GM12878 (cell line): ENCODE results near the gene AIP. TPM values are rescaled to one million over a fixed set of nuclear protein-coding genes. Genes with fewer than 3 reads are reported as not detected.
A peak's percentile ranks its signal among the peaks of the same experiment; 100 is the strongest.

Experiments used
- ATAC-seq: fragments of 200-7000 bp; cut with Tn5 transposase; 3 replicates; pipeline ENCODE4 v1.9.1; 2020; ENCODE audit warnings: mild to moderate bottlenecking, moderate library complexity
- BruUV-seq: library from RNA; stranded (reverse); fragments of 400-500 nt; replicated peaks from 2 replicates; lab custom pipeline; 2021; lab: Mats Ljungman, UMichigan
- CTCF ChIA-PET: fragments of 300-600 bp; sonication (Branson Sonifier 250); formaldehyde crosslinking; extraction: SDS; loops from one replicate; lab custom pipeline; 2021; ENCODE audit warnings: inconsistent platforms; lab: Yijun Ruan, JAX
- POLR2A ChIA-PET: fragments of 350-600 bp; formaldehyde crosslinking; extraction: SDS; loops from one replicate; lab custom pipeline; 2021; ENCODE audit warnings: inconsistent platforms; lab: Charles Lee
- RAD21 ChIA-PET: fragments of 300-600 bp; sonication (Branson Sonifier 250); formaldehyde crosslinking; loops from one replicate; lab custom pipeline; 2023; ENCODE audit warnings: antibody characterized with exemption; ENCODE audit not compliant: unreplicated experiment; lab: Charles Lee
- SMC1A ChIA-PET: fragments of 300-600 bp; sonication (Branson Sonifier 250); formaldehyde crosslinking; loops from one replicate; lab custom pipeline; 2023; ENCODE audit not compliant: unreplicated experiment, uncharacterized antibody; lab: Charles Lee
- DNase-seq: peaks from one replicate; pipeline ENCODE4 v3.0.0-alpha.2; 2011; ENCODE audit warnings: low read depth, low spot score
- FAIRE-seq: peaks from 3 replicates; lab custom pipeline; 2011; peaks lifted over from hg19 to GRCh38; lab: Jason Lieb, UNC
- H2AFZ ChIP-seq: 2 replicates; pipeline ENCODE4 v1.6.0; 2011; ENCODE audit warnings: low read depth, low read length, control low read depth; ENCODE audit not compliant: control insufficient read depth
- H3K27ac ChIP-seq: 2 replicates; pipeline ENCODE4 v1.5.1; 2011; ENCODE audit warnings: control low read depth; ENCODE audit not compliant: control insufficient read depth, insufficient read depth
- H3K27me3 ChIP-seq, 2 experiments: replicated peaks in 1 of 2; 2 replicates each; pipeline versions ENCODE4 v1.6.0 to v1.6.1; 2011; ENCODE audit warnings: low read length in 1 of 2; ENCODE audit not compliant: control insufficient read depth in 2 of 2, insufficient read depth in 2 of 2
- H3K36me3 ChIP-seq, 2 experiments: 2 replicates each; pipeline ENCODE4 v1.5.1; 2011; ENCODE audit warnings: low read length in 1 of 2; ENCODE audit not compliant: control insufficient read depth in 2 of 2, insufficient read depth in 2 of 2
- H3K4me1 ChIP-seq: 2 replicates; pipeline ENCODE4 v1.6.1; 2011; ENCODE audit warnings: mild to moderate bottlenecking, low read length, moderate library complexity, mixed read lengths; ENCODE audit not compliant: control insufficient read depth, insufficient read depth
- H3K4me2 ChIP-seq: 2 replicates; pipeline ENCODE4 v1.6.0; 2011; ENCODE audit warnings: control low read depth; ENCODE audit not compliant: control insufficient read depth, insufficient read depth
- H3K4me3 ChIP-seq: fragments of 200-600 bp; sonication (generic); 2 replicates; pipeline ENCODE4 v1.5.1; 2016
- H3K79me2 ChIP-seq: 2 replicates; pipeline ENCODE4 v1.6.0; 2011; ENCODE audit warnings: low read length; ENCODE audit not compliant: control insufficient read depth, insufficient read depth
- H3K9ac ChIP-seq: 2 replicates; pipeline ENCODE4 v1.8.0; 2011; ENCODE audit warnings: low read length, control low read depth, mixed read lengths; ENCODE audit not compliant: control insufficient read depth, insufficient read depth
- H3K9me3 ChIP-seq: replicated peaks from 3 replicates; pipeline ENCODE4 v1.5.1; 2011; ENCODE audit warnings: mild to moderate bottlenecking, low read length; ENCODE audit not compliant: control insufficient read depth, insufficient read depth
- H4K20me1 ChIP-seq: 2 replicates; pipeline ENCODE4 v1.6.0; 2011; ENCODE audit not compliant: control insufficient read depth, insufficient read depth
- ATF7 ChIP-seq: fragments of 450-650 bp; IDR thresholded peaks from 2 replicates; pipeline ENCODE4 v1.6.1; 2016; ENCODE audit warnings: low read depth, mild to moderate bottlenecking
- BACH1 ChIP-seq: fragments of 450-650 bp; IDR thresholded peaks from 2 replicates; pipeline ENCODE4 v1.6.1; 2017; ENCODE audit warnings: mild to moderate bottlenecking, borderline replicate concordance
- CHD1 ChIP-seq: IDR thresholded peaks from 2 replicates; pipeline ENCODE4 v1.6.1; 2012; ENCODE audit warnings: low read depth, low read length, improper control_type of control experiment
- ELK1 ChIP-seq: IDR thresholded peaks from 2 replicates; pipeline ENCODE4 v1.6.1; 2012; ENCODE audit warnings: low read depth, low read length, improper control_type of control experiment
- ETV6 ChIP-seq, 2 experiments: fragments of 450-650 bp in 1 of 2; IDR thresholded peaks in 1 of 2; conservative IDR thresholded peaks in 1 of 2; 2 replicates each; pipeline ENCODE4 v1.6.1; 2014; ENCODE audit warnings: antibody characterized with exemption in 1 of 2, borderline replicate concordance in 1 of 2, low read depth in 1 of 2, mild to moderate bottlenecking in 1 of 2, moderate library complexity in 1 of 2
- IRF4 ChIP-seq: IDR thresholded peaks from 2 replicates; pipeline ENCODE4 v1.6.1; 2011; ENCODE audit warnings: low read depth, low read length
- MTA3 ChIP-seq: IDR thresholded peaks from 2 replicates; pipeline ENCODE4 v1.6.1; 2012; ENCODE audit warnings: low read length, inconsistent platforms, borderline replicate concordance
- MXI1 ChIP-seq: fragments of 150-350 bp; IDR thresholded peaks from 2 replicates; pipeline ENCODE4 v1.6.1; 2011; ENCODE audit warnings: low read depth, mild to moderate bottlenecking, inconsistent platforms, low read length, improper control_type of control experiment
- PAX5 ChIP-seq: IDR thresholded peaks from 2 replicates; pipeline ENCODE4 v1.6.1; 2011; ENCODE audit warnings: low read depth, low read length, borderline replicate concordance
- POLR2AphosphoS5 ChIP-seq: IDR thresholded peaks from 2 replicates; pipeline ENCODE4 v1.6.1; 2011; ENCODE audit warnings: mild to moderate bottlenecking, low read length, inconsistent platforms
- RBBP5 ChIP-seq: fragments of 200-600 bp; sonication (generic); conservative IDR thresholded peaks from 2 replicates; pipeline ENCODE4 v1.6.1; 2016
- RELA ChIP-seq: fragments of 450-650 bp; IDR thresholded peaks from 2 replicates; pipeline ENCODE4 v1.8.0; 2014; ENCODE audit warnings: borderline replicate concordance; ENCODE audit not compliant: partially characterized antibody
- RFX5 ChIP-seq: IDR thresholded peaks from 2 replicates; pipeline ENCODE4 v1.6.1; 2011; ENCODE audit warnings: low read depth, low read length, improper control_type of control experiment
- TBL1XR1 ChIP-seq: IDR thresholded peaks from 2 replicates; pipeline ENCODE4 v1.6.1; 2012; ENCODE audit warnings: low read depth, low read length, improper control_type of control experiment
- WGBS: methylation state at CpG from one replicate; pipeline ENCODE4 v1.1.6; 2016; ENCODE audit warnings: low lambda C conversion rate; ENCODE audit not compliant: insufficient replicate concordance, insufficient coverage; ENCODE audit errors: missing lambda C conversion rate; 5-methylcytosine and 5-hydroxymethylcytosine counted together
- in situ Hi-C: fragments of 300-500 bp; cut with MboI; formaldehyde crosslinking; loops from 9 replicates; pipeline ENCODE4 v1.14.3; 2018; ENCODE audit warnings: mixed read lengths
- intact Hi-C: fragments of 100-400 bp; cut with micrococcal nuclease; formaldehyde crosslinking; loops from one replicate; pipeline ENCODE4 v1.14.2; 2022; ENCODE audit not compliant: unreplicated experiment
- polyA plus RNA-seq, 11 experiments: library from polyadenylated mRNA; depleted of rRNA in 4 of 11; unstranded in 6 of 11; stranded (reverse) in 5 of 11; fragments of >200 nt; fragmentation: Nextera tagmentation in 4 of 11; fragmentation: Illumina TruSeq in 1 of 11; extraction: Ambion mirVana in 4 of 11; extraction: Trizol in 1 of 11; gene quantifications; 1 replicate in 1 of 11; 2 replicates in 10 of 11; pipeline versions ENCODE4 v1.2.1 to v1.2.3, GENCODE V29; 2011 to 2016; ENCODE audit warnings: inconsistent platforms in 2 of 11, missing spikeins in 2 of 11, low read depth in 1 of 11
- total RNA-seq, 4 experiments: library from RNA; depleted of rRNA in 3 of 4; stranded (reverse); fragments of >200 nt in 3 of 4; fragmentation: Illumina TruSeq in 1 of 4; extraction: Trizol in 1 of 4; gene quantifications; 2 replicates each; pipeline versions ENCODE4 v1.2.1 to v1.2.3, GENCODE V29; 2013 to 2021

Gene AIP
- total and polyA plus RNA-seq, 10 of the 15 experiments (the other 5 are each of a cell fraction or from before 2014, with no cell fraction given): 12.6 to 164 (median 104) TPM

DNA sequence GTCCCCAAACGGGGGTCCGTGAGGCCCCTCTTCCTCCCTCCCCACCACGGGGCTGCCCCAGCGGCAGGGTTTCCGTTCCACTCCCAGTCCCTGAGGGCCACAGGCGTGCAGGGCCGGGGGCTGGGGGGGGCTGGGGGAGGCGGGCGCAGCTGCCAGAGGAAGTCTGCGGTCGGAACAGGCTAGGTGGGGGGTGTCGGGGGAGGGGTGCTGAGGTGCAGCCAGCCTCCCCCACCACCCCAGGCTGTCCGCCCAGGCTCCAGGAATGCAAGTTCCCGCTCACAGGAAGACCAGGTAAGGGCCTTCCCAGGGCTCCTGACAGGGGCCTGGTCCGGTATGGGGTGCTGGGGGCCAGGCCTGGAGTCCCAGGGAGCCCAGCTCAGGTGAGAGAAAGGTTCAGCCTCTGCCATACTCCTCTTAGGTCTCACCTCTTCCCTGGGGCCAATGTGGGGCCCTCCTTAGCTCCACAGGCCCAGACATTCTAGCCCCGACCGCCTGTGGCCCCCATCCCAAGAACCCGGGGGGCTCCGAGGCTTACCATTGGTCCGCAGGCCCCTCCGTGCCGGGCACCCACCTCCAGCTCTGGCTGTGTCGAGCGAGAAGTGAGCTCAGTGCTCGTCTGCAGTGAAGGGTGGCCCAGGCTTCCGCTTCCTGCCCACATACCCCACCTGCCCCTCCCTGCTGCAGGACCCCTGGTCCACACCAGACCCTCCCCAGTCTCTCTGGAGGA, 45.6 kb upstream of the AIP start, which contains the start of gene PTPRCAP (continued):
- TF ChIP-seq ELK1 (peak; percentile 14; the same call in 1 of the 2 replicates), TBL1XR1 (no peak), IRF4 (no peak), ATF7 (no peak), CHD1 (peak; percentile 35), RELA (no peak), MTA3 (no peak), PAX5 (peak; percentile 40; the same call in 1 of the 2 replicates), ETV6 (conservative IDR thresholded peaks at IDR 0.05 in 1 of 2, IDR thresholded peaks at IDR 0.05 in 1 of 2; ENCODE audit: borderline replicate concordance in 1 of 2, low read depth in 1 of 2) (peak in 1 of 2 experiments; percentile 25; a peak in 1 of 4 replicates)

DNA sequence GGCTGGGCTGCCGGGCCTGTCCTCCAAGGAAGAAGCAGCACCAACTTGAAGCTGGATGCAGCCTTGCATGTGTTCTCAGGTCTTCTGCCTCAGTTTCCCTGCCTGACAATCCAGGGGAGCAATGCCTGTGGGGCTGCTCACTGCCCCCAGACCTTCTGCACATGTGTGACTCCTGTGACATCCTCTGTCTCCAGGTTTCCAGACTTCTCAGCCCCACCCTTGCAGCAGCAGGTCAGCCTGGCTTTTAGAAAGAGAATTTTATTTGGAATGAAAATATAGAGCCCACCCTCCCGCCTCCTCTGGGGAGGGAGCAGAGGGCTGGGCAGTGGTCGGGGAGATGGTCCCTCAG, 45.0 kb upstream of the AIP start:
- H3K4me2 ChIP-seq: peak overlapping the region; percentile 86
- ChIA-PET SMC1A (interaction anchor here (0.7 to 4.2 kb wide), 13 partner anchors 10 to 197 kb away, joined by 3 to 46 read pairs (median 8); partner anchors contain the start of genes AIP, PITPNM1, PPP1CA and RAD9A), RAD21 (interaction anchor here (0.6 to 7.2 kb wide), 19 partner anchors 10 to 192 kb away, joined by 3 to 112 read pairs (median 7); partner anchors contain the start of genes AIP, NUDT8, PITPNM1 and POLD4), CTCF (interaction anchor here (0.8 to 4.3 kb wide), 16 partner anchors 9 to 141 kb away, joined by 3 to 53 read pairs (median 4); partner anchors contain the start of genes CDK2AP2, PPP1CA, RPS6KB2 and TBC1D10C), POLR2A (interaction anchor here (0.6 to 4.7 kb wide), 18 partner anchors 9 to 191 kb away, joined by 3 to 95 read pairs (median 6); partner anchors contain the start of genes AIP, CDK2AP2, GRK2 and NUDT8)
- peak; percentile 67; the same call in 1 of the 2 replicates for TF ChIP-seq RFX5
- 0 out of 2 replicates have a peak, but pooled peaks have one; percentile 11 for TF ChIP-seq MXI1
- peak; percentile 15; the same call in 1 of the 2 replicates for TF ChIP-seq POLR2AphosphoS5
- TF ChIP-seq RBBP5: no peak
- TF ChIP-seq BACH1: no peak
- ATAC-seq (no peak), FAIRE-seq (peak; percentile 31), DNase-seq (no peak)
- H3K4me3 ChIP-seq: peak overlapping the region; percentile 90
- intact Hi-C loops: loop anchor here (2.0 to 5.0 kb wide), 4 partner anchors 31 to 69 kb away; partner anchors contain the start of genes PPP1CA, TBC1D10C and TMEM134
- H4K20me1 ChIP-seq: no peaks in the 10 kb centered on the region
- peak overlapping the region; percentile 99 for H3K27ac ChIP-seq
- peaks cover 6 to 21% of the 10 kb centered on the region in 2 experiments; a peak in 3 of 4 replicates for H3K36me3 ChIP-seq
- no TSS peak for BruUV-seq
- WGBS: 3% methylated on average over 3 of the region's 3 CpGs
- peak overlapping the region; percentile 99 for H3K9ac ChIP-seq
- peaks cover 36% of the 10 kb centered on the region for H3K4me1 ChIP-seq
- no peaks in the 10 kb centered on the region for H3K27me3 ChIP-seq
- H3K9me3 ChIP-seq: no peaks in the 10 kb centered on the region
- peaks cover 57% of the 10 kb centered on the region for H3K79me2 ChIP-seq
- no peak overlapping the region for H2AFZ ChIP-seq
- in situ Hi-C loops: no loop called here
